ENCODE results near the gene MARCHF10. TPM values are rescaled to one million over a fixed set of nuclear protein-coding genes. Genes with fewer than 3 reads are reported as not detected.

The MARCHF10 gene
- total and polyA plus RNA-seq, 2 donors: 0.14 to 1.1 TPM

DNA sequence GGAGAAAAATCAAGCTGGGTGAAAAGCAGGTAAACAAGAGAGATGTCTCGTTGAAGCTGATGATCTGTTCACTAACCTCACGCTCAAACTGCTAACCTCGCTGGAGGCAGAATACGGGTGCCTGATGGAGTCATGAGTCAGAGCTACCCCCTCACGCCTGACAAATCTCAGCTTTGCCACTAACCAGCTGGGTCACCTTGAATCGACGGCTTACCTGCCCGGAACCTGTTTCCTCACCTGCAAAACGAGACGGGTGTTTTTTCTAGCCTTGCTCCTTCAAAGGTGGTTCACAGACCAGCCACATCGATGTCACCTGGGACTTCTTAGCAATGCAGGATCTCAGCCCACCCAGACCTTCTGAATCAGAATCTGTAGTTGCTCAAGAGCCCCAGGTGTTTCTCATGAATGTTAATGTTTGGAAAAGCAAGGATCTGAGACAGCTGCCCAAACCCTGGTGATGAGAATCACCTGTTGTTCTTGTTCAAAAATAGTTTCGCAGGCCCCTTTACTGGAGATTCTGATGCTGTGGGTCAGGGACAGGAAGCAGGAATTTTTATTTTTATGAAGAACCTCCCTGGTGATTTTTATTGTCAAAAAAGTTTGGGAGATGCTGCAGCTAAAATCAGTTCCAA is 56.9 kb downstream of the MARCHF10 start:
- Histone ChIP-seq H3K27ac (ENCODE audit: low read depth in 1 of 2, low read length in 1 of 2) (peak overlapping the region in 1 of 2 donors; percentile 66), H3K4me3 (ENCODE audit: low read length in 2 of 2) (no peak overlapping the region), H3K36me3 (ENCODE audit: control insufficient read depth in 2 of 2, insufficient read depth in 2 of 2, low read length in 1 of 2) (no peaks in the 10 kb centered on the region), H3K4me1 (ENCODE audit: control insufficient read depth in 2 of 2, insufficient read depth in 2 of 2, low read length in 2 of 2) (no peaks in the 10 kb centered on the region), H3K9me3 (ENCODE audit: control insufficient read depth in 2 of 2, insufficient read depth in 1 of 2, low read length in 1 of 2) (no peaks in the 10 kb centered on the region), H3K27me3 (ENCODE audit: control insufficient read depth in 2 of 2, insufficient read depth in 1 of 2, low read length in 1 of 2) (no peaks in the 10 kb centered on the region)
- WGBS: 88% methylated on average over 12 of the region's 12 CpGs
- DNase-seq (ENCODE audit: low read depth in 6 of 9, low spot score in 9 of 9): no peak

- H3K4me1 ChIP-seq (ENCODE audit: control insufficient read depth in 2 of 2, insufficient read depth in 2 of 2, low read length in 2 of 2): no peaks in the 10 kb centered on the region
- no peak overlapping the region for H3K4me3 ChIP-seq (ENCODE audit: low read length in 2 of 2)
- 87% methylated on average over 15 of the region's 15 CpGs for WGBS
- H3K36me3 ChIP-seq (ENCODE audit: control insufficient read depth in 2 of 2, insufficient read depth in 2 of 2, low read length in 1 of 2): no peaks in the 10 kb centered on the region
- peak in 1 of 9 donors; percentile 2 for DNase-seq (ENCODE audit: low read depth in 6 of 9, low spot score in 9 of 9)
- H3K27ac ChIP-seq (ENCODE audit: low read depth in 1 of 2, low read length in 1 of 2): peak overlapping the region in 1 of 2 donors; percentile 66
- H3K27me3 ChIP-seq (ENCODE audit: control insufficient read depth in 2 of 2, insufficient read depth in 1 of 2, low read length in 1 of 2): no peaks in the 10 kb centered on the region
- H3K9me3 ChIP-seq (ENCODE audit: control insufficient read depth in 2 of 2, insufficient read depth in 1 of 2, low read length in 1 of 2): no peaks in the 10 kb centered on the region
These were observed 57.5 kb downstream of the MARCHF10 start for GRCh38 chr17:62750631-62751051.

GRCh38 chr17:62749926-62750325 is 58.2 kb downstream of the MARCHF10 start:
- Histone ChIP-seq H3K4me3 (ENCODE audit: low read length in 2 of 2) (no peak overlapping the region), H3K27me3 (ENCODE audit: control insufficient read depth in 2 of 2, insufficient read depth in 1 of 2, low read length in 1 of 2) (no peaks in the 10 kb centered on the region), H3K4me1 (ENCODE audit: control insufficient read depth in 2 of 2, insufficient read depth in 2 of 2, low read length in 2 of 2) (no peaks in the 10 kb centered on the region), H3K9me3 (ENCODE audit: control insufficient read depth in 2 of 2, insufficient read depth in 1 of 2, low read length in 1 of 2) (no peaks in the 10 kb centered on the region), H3K36me3 (ENCODE audit: control insufficient read depth in 2 of 2, insufficient read depth in 2 of 2, low read length in 1 of 2) (no peaks in the 10 kb centered on the region), H3K27ac (ENCODE audit: low read depth in 1 of 2, low read length in 1 of 2) (no peak overlapping the region)
- WGBS: 94% methylated on average over 17 of the region's 17 CpGs
- DNase-seq (ENCODE audit: low read depth in 6 of 9, low spot score in 9 of 9): no peak

GRCh38 chr17:62746941-62747340 is 61.2 kb downstream of the MARCHF10 start:
- H3K27me3 ChIP-seq (ENCODE audit: control insufficient read depth in 2 of 2, insufficient read depth in 1 of 2, low read length in 1 of 2): no peaks in the 10 kb centered on the region
- H3K36me3 ChIP-seq (ENCODE audit: control insufficient read depth in 2 of 2, insufficient read depth in 2 of 2, low read length in 1 of 2): no peaks in the 10 kb centered on the region
- H3K4me3 ChIP-seq (ENCODE audit: low read length in 2 of 2): no peak overlapping the region
- no peaks in the 10 kb centered on the region for H3K4me1 ChIP-seq (ENCODE audit: control insufficient read depth in 2 of 2, insufficient read depth in 2 of 2, low read length in 2 of 2)
- H3K9me3 ChIP-seq (ENCODE audit: control insufficient read depth in 2 of 2, insufficient read depth in 1 of 2, low read length in 1 of 2): no peaks in the 10 kb centered on the region
- H3K27ac ChIP-seq (ENCODE audit: low read depth in 1 of 2, low read length in 1 of 2): no peak overlapping the region
- WGBS: 89% methylated on average over 8 of the region's 8 CpGs
- no peak for DNase-seq (ENCODE audit: low read depth in 6 of 9, low spot score in 9 of 9)

DNA sequence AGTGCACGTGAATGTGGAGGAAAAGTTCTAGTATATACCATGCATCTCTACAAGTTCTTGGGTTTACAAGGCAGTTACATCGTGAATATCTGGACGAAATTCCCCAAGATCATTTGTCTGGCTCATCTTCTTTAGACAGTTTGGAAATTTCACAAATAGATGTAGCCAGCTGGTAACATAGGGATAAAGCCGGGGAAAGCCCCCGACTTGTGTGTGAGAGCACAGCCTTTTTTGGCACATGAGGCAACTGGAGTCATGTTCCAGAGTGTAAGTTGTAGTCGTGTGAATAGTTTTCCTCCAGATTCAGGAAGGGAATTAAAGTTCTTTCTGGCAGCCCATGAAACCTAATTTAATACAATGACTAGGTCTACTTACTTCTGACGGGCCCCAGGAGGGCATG is 62.3 kb downstream of the MARCHF10 start:
- H3K36me3 ChIP-seq (ENCODE audit: control insufficient read depth in 2 of 2, insufficient read depth in 2 of 2, low read length in 1 of 2): no peaks in the 10 kb centered on the region
- WGBS: 85% methylated on average over 7 of the region's 7 CpGs
- no peaks in the 10 kb centered on the region for H3K4me1 ChIP-seq (ENCODE audit: control insufficient read depth in 2 of 2, insufficient read depth in 2 of 2, low read length in 2 of 2)
- H3K27ac ChIP-seq (ENCODE audit: low read depth in 1 of 2, low read length in 1 of 2): peak overlapping the region in 1 of 2 donors; percentile 57
- no peaks in the 10 kb centered on the region for H3K9me3 ChIP-seq (ENCODE audit: control insufficient read depth in 2 of 2, insufficient read depth in 1 of 2, low read length in 1 of 2)
- H3K27me3 ChIP-seq (ENCODE audit: control insufficient read depth in 2 of 2, insufficient read depth in 1 of 2, low read length in 1 of 2): no peaks in the 10 kb centered on the region
- peak in 1 of 9 donors; percentile 9 for DNase-seq (ENCODE audit: low read depth in 6 of 9, low spot score in 9 of 9)
- no peak overlapping the region for H3K4me3 ChIP-seq (ENCODE audit: low read length in 2 of 2)

DNA sequence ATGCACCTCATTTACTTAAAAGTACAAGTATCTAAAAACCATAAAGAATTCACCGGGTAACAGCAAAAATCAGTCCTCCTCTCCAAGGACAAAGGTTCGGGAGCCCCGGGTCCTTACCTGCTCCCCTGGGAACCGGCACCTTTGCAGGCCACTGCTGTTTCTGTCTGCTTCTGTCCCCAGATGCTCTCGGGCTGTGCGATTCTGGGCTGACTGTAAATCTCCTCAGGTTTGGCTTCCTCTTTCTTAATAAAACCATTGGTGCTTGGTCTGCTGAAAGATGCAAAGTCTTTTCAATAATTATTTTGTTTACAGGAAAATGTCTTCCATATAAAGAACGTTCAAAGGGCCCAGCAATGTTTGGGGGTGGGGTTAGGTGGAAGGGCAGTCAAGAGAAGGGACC is 63.9 kb downstream of the MARCHF10 start:
- Histone ChIP-seq H3K4me3 (ENCODE audit: low read length in 2 of 2) (no peak overlapping the region), H3K27me3 (ENCODE audit: control insufficient read depth in 2 of 2, insufficient read depth in 1 of 2, low read length in 1 of 2) (no peaks in the 10 kb centered on the region), H3K9me3 (ENCODE audit: control insufficient read depth in 2 of 2, insufficient read depth in 1 of 2, low read length in 1 of 2) (no peaks in the 10 kb centered on the region), H3K4me1 (ENCODE audit: control insufficient read depth in 2 of 2, insufficient read depth in 2 of 2, low read length in 2 of 2) (no peaks in the 10 kb centered on the region), H3K36me3 (ENCODE audit: control insufficient read depth in 2 of 2, insufficient read depth in 2 of 2, low read length in 1 of 2) (no peaks in the 10 kb centered on the region), H3K27ac (ENCODE audit: low read depth in 1 of 2, low read length in 1 of 2) (no peak overlapping the region)
- WGBS: 55% methylated on average over 7 of the region's 7 CpGs
- DNase-seq (ENCODE audit: low read depth in 6 of 9, low spot score in 9 of 9): no peak

DNA sequence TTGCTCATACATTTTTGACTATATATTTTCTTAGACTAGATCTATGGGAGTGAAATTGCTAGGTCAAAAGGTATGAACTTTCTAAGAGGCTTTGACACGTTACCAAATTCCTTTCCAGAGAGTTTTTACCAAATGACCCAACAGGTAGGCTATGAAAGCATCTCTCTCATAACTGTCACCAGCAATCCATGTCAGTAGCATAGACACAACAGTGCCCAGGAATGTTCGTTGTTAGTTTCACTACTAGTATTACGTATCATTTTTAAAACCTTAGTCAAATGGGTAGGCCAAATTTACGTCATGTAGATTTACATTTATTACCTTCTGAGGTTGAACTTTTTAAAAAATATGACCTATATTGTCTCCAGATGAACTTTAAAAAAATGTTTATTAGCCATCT is 66.8 kb downstream of the MARCHF10 start:
- no peaks in the 10 kb centered on the region for H3K36me3 ChIP-seq (ENCODE audit: control insufficient read depth in 2 of 2, insufficient read depth in 2 of 2, low read length in 1 of 2)

DNA sequence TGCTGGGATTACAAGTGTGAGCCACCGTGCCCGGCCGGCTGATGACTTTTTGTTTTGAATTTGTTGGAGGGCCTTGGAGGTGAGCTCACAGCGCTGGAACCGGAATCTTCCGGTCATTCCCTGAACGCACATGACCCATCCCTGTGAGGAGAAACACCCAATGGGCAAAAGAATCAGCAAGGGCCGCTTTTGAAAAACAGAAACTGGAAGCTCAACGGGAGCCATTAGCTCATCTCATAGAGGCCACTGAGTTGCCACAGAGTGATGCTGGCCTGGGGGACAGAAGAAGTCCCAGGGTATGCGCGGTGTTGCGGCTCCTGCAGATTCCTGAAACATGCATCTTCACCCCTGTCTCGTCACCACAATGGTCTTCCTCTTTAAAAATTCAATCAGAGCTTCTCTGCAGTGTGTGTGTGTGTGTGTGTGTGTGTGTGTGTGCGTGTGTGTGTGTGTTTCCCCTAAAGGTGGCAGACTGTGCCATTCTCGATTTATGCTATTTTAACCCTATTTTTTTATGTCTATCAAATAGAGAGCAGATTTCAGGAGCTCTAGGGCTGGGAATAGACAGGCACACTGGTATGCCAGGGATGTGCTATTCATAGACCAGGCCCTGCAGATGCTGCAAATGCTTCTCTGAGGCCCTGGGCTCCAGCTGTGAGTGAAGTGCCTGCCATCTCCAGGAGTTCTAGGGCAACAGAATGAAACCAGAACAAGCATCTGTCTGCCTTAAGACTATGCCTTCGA is 68.3 kb downstream of the MARCHF10 start:
- WGBS: 93% methylated on average over 16 of the region's 16 CpGs
- Histone ChIP-seq H3K9me3 (ENCODE audit: control insufficient read depth in 2 of 2, insufficient read depth in 1 of 2, low read length in 1 of 2) (no peaks in the 10 kb centered on the region), H3K27me3 (ENCODE audit: control insufficient read depth in 2 of 2, insufficient read depth in 1 of 2, low read length in 1 of 2) (no peaks in the 10 kb centered on the region), H3K4me1 (ENCODE audit: control insufficient read depth in 2 of 2, insufficient read depth in 2 of 2, low read length in 2 of 2) (no peaks in the 10 kb centered on the region), H3K27ac (ENCODE audit: low read depth in 1 of 2, low read length in 1 of 2) (no peak overlapping the region), H3K4me3 (ENCODE audit: low read length in 2 of 2) (no peak overlapping the region), H3K36me3 (ENCODE audit: control insufficient read depth in 2 of 2, insufficient read depth in 2 of 2, low read length in 1 of 2) (no peaks in the 10 kb centered on the region)
- no peak for DNase-seq (ENCODE audit: low read depth in 6 of 9, low spot score in 9 of 9)

More for the DNA sequence above, 66.8 kb downstream of the MARCHF10 start:
- H3K27me3 ChIP-seq (ENCODE audit: control insufficient read depth in 2 of 2, insufficient read depth in 1 of 2, low read length in 1 of 2): no peaks in the 10 kb centered on the region
- no peaks in the 10 kb centered on the region for H3K9me3 ChIP-seq (ENCODE audit: control insufficient read depth in 2 of 2, insufficient read depth in 1 of 2, low read length in 1 of 2)
- H3K27ac ChIP-seq (ENCODE audit: low read depth in 1 of 2, low read length in 1 of 2): no peak overlapping the region
- H3K4me3 ChIP-seq (ENCODE audit: low read length in 2 of 2): no peak overlapping the region
- WGBS: 95% methylated on average over 4 of the region's 4 CpGs
- no peaks in the 10 kb centered on the region for H3K4me1 ChIP-seq (ENCODE audit: control insufficient read depth in 2 of 2, insufficient read depth in 2 of 2, low read length in 2 of 2)
- no peak for DNase-seq (ENCODE audit: low read depth in 6 of 9, low spot score in 9 of 9)

DNA sequence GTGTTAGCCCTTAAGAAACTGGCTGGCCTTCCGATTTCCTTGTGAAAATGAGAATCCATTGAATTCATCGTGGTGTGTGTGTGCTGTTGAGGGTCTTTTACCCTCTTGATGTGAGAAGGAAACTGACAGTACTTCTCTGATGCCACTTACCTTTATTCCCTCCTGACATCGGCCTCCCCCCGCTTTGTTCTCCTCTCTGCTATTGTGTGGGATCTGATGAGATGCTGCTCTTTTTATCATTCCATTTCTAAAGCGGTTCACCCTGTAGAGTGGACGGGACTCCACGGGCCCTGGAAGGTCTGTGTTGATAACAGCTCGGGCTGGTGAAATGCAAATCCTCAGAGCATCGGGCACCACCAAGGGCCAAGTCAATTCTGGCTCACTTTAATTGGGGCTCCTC is 69.8 kb downstream of the MARCHF10 start:
- H3K4me3 ChIP-seq (ENCODE audit: low read length in 2 of 2): no peak overlapping the region
- H3K36me3 ChIP-seq (ENCODE audit: control insufficient read depth in 2 of 2, insufficient read depth in 2 of 2, low read length in 1 of 2): no peaks in the 10 kb centered on the region
- H3K9me3 ChIP-seq (ENCODE audit: control insufficient read depth in 2 of 2, insufficient read depth in 1 of 2, low read length in 1 of 2): no peaks in the 10 kb centered on the region
- DNase-seq (ENCODE audit: low read depth in 6 of 9, low spot score in 9 of 9): no peak
- no peak overlapping the region for H3K27ac ChIP-seq (ENCODE audit: low read depth in 1 of 2, low read length in 1 of 2)
- no peaks in the 10 kb centered on the region for H3K4me1 ChIP-seq (ENCODE audit: control insufficient read depth in 2 of 2, insufficient read depth in 2 of 2, low read length in 2 of 2)
- H3K27me3 ChIP-seq (ENCODE audit: control insufficient read depth in 2 of 2, insufficient read depth in 1 of 2, low read length in 1 of 2): no peaks in the 10 kb centered on the region
- WGBS: 97% methylated on average over 9 of the region's 9 CpGs

Measured in thymus (tissue), 11 donors.